Smooth muscle cell (in vitro differentiated cells): Measurements from ENCODE around the gene NDUFB10. TPM values are rescaled to one million over a fixed set of nuclear protein-coding genes. Genes with fewer than 3 reads are reported as not detected.

Source experiments
- DNase-seq: peaks from one replicate; lab custom pipeline; 2025; ENCODE audit not compliant: unreplicated experiment; lab: John Stamatoyannopoulos, UW
- H2AFZ ChIP-seq: fragments of 200-600 bp; sonication (generic); 2 replicates; pipeline ENCODE4 v1.6.0; 2016; ENCODE audit warnings: antibody characterized with exemption, low read depth, mild to moderate bottlenecking
- H3F3A ChIP-seq: fragments of 200-600 bp; sonication (generic); 2 replicates; pipeline ENCODE4 v1.6.0; 2017; ENCODE audit warnings: antibody characterized with exemption, low read depth
- H3K27ac ChIP-seq: fragments of 200-600 bp; sonication (generic); 2 replicates; pipeline ENCODE4 v1.5.1; 2016; ENCODE audit warnings: low read depth, mild to moderate bottlenecking
- H3K27me3 ChIP-seq: fragments of 200-600 bp; sonication (generic); 2 replicates; pipeline ENCODE4 v1.6.1; 2016; ENCODE audit warnings: low read depth, mild to moderate bottlenecking
- H3K36me3 ChIP-seq: fragments of 200-600 bp; sonication (generic); 2 replicates; pipeline ENCODE4 v1.5.1; 2016; ENCODE audit warnings: low read depth
- H3K4me1 ChIP-seq: fragments of 200-600 bp; sonication (generic); 2 replicates; pipeline ENCODE4 v1.5.1; 2016; ENCODE audit warnings: low read depth
- H3K4me2 ChIP-seq: fragments of 200-600 bp; sonication (generic); 2 replicates; pipeline ENCODE4 v1.6.0; 2016; ENCODE audit warnings: mild to moderate bottlenecking
- H3K4me3 ChIP-seq: fragments of 200-600 bp; sonication (generic); 2 replicates; pipeline ENCODE4 v1.5.1; 2016; ENCODE audit warnings: mild to moderate bottlenecking
- H3K79me2 ChIP-seq: fragments of 200-600 bp; sonication (generic); 2 replicates; pipeline ENCODE4 v1.6.0; 2016; ENCODE audit warnings: low read depth, mild to moderate bottlenecking
- H3K9ac ChIP-seq: fragments of 200-600 bp; sonication (generic); 2 replicates; pipeline ENCODE4 v1.6.0; 2016; ENCODE audit warnings: low read depth
- H3K9me3 ChIP-seq: fragments of 200-600 bp; sonication (generic); replicated peaks from 2 replicates; pipeline ENCODE4 v1.5.1; 2016; ENCODE audit warnings: low read depth
- H4K20me1 ChIP-seq: fragments of 200-600 bp; sonication (generic); 2 replicates; pipeline ENCODE4 v1.6.0; 2016; ENCODE audit warnings: low read depth
- WGBS: methylation state at CpG from one replicate; pipeline ENCODE4 v1.1.7; 2016; ENCODE audit warnings: low lambda C conversion rate; 5-methylcytosine and 5-hydroxymethylcytosine counted together
- polyA plus RNA-seq: library from polyadenylated mRNA; unstranded; fragments of >200 nt; fragmentation: Nextera tagmentation; extraction: Ambion mirVana; gene quantifications from 2 replicates; pipeline ENCODE4 v1.2.1, GENCODE V29; 2016
- total RNA-seq: library from RNA; depleted of rRNA; stranded (reverse); fragments of >200 nt; gene quantifications from 2 replicates; pipeline ENCODE4 v1.2.3, GENCODE V29; 2014
- TF ChIP-seq, protein P1 (sequence below): fragments of 200-600 bp; sonication (generic); IDR thresholded peaks from 2 replicates; pipeline ENCODE4 v1.5.1; 2017; ENCODE audit warnings: borderline replicate concordance, mild to moderate bottlenecking, antibody characterized with exemption; ENCODE audit not compliant: insufficient read depth, poor library complexity, severe bottlenecking

Gene NDUFB10
- total and polyA plus RNA-seq, 2 experiments from 2014 or later: 176 to 295 TPM

DNA sequence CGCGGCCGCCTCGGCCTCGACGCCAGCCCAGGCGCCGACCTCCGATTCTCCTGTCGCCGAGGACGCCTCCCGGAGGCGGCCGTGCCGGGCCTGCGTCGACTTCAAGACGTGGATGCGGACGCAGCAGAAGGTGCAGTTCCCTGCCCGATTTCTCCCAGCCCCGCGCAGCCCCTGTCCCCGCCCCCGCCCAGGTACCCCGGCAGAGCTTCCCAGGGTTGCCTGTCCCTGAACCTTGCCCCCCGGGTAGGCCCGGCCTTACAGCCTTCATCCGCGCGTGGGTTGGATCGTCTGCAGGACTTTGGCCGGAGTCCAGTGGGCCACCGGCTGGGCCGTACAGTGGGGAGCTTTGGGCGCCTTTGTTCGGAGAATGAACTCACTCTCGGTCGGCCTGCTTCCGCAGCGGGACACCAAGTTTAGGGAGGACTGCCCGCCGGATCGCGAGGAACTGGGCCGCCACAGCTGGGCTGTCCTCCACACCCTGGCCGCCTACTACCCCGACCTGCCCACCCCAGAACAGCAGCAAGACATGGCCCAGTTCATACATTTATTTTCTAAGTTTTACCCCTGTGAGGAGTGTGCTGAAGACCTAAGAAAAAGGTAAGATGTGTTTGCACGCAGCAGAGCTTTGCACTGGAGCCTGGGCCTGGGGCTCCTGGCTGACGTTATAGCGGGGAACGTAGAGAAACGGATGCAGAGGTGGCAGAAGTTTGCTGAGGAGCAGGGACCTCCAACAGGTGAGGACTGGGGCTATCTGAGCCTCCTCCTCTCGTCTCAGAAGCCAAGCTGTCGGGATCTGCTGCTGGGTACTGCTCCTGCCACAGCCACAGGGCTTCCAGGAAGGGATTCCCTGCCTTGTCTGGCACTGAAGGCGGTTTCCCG lies 25.2 kb downstream of the NDUFB10 start:
- peaks cover 7% of the 10 kb centered on the region for H3F3A ChIP-seq
- H3K4me3 ChIP-seq: peak overlapping the region; percentile 89
- no peaks in the 10 kb centered on the region for H3K9me3 ChIP-seq
- H3K36me3 ChIP-seq: no peaks in the 10 kb centered on the region
- peak; percentile 36 for DNase-seq
- peak overlapping the region; percentile 99 for H3K4me2 ChIP-seq
- TF ChIP-seq, protein P1, sequence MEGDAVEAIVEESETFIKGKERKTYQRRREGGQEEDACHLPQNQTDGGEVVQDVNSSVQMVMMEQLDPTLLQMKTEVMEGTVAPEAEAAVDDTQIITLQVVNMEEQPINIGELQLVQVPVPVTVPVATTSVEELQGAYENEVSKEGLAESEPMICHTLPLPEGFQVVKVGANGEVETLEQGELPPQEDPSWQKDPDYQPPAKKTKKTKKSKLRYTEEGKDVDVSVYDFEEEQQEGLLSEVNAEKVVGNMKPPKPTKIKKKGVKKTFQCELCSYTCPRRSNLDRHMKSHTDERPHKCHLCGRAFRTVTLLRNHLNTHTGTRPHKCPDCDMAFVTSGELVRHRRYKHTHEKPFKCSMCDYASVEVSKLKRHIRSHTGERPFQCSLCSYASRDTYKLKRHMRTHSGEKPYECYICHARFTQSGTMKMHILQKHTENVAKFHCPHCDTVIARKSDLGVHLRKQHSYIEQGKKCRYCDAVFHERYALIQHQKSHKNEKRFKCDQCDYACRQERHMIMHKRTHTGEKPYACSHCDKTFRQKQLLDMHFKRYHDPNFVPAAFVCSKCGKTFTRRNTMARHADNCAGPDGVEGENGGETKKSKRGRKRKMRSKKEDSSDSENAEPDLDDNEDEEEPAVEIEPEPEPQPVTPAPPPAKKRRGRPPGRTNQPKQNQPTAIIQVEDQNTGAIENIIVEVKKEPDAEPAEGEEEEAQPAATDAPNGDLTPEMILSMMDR: no peak
- H3K4me1 ChIP-seq: peaks cover 19% of the 10 kb centered on the region
- peak overlapping the region; percentile 13 for H3K27ac ChIP-seq
- peak overlapping the region; percentile 84 for H3K9ac ChIP-seq
- WGBS: 9% methylated on average over 55 of the region's 58 CpGs
- H4K20me1 ChIP-seq: no peaks in the 10 kb centered on the region
- peak overlapping the region; percentile 81 for H2AFZ ChIP-seq
- peaks cover 53% of the 10 kb centered on the region for H3K27me3 ChIP-seq
- no peaks in the 10 kb centered on the region for H3K79me2 ChIP-seq

DNA sequence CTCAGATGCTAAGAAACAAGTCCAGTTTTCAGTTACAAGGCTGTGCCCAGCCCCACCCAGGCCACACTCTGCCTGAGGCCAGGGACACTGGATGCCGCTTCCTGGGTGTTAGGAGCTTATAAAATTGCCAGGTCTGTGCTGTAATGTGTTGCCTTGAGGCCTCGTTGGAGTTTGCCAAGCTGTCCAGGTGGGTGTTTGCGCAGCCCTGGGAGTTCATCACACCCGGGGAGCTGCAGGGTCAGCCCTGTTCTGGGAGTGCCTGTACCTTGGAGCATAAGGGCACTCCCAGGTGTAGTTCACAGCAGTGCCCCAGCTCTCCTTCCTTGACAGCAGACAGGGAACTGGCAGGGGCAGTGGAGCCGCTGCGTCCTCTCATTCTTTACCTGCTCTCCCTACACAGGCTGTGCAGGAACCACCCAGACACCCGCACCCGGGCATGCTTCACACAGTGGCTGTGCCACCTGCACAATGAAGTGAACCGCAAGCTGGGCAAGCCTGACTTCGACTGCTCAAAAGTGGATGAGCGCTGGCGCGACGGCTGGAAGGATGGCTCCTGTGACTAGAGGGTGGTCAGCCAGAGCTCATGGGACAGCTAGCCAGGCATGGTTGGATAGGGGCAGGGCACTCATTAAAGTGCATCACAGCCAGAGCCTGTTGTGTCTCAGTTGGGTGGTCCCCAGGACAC lies 26.3 kb downstream of the NDUFB10 start:
- no peak overlapping the region for H3K27ac ChIP-seq
- H3K27me3 ChIP-seq: peaks cover 52% of the 10 kb centered on the region
- no peaks in the 10 kb centered on the region for H3K36me3 ChIP-seq
- no peaks in the 10 kb centered on the region for H3K79me2 ChIP-seq
- peaks cover 7% of the 10 kb centered on the region for H3F3A ChIP-seq
- peak overlapping the region; percentile 99 for H3K4me2 ChIP-seq
- no peak overlapping the region for H2AFZ ChIP-seq
- 98% methylated on average over 14 of the region's 14 CpGs for WGBS
- no peaks in the 10 kb centered on the region for H3K9me3 ChIP-seq
- no peak for DNase-seq
- H3K4me3 ChIP-seq: peak overlapping the region; percentile 89
- peaks cover 11% of the 10 kb centered on the region for H3K4me1 ChIP-seq
- H4K20me1 ChIP-seq: no peaks in the 10 kb centered on the region
- no peak overlapping the region for H3K9ac ChIP-seq
- TF ChIP-seq, protein P1: no peak

DNA sequence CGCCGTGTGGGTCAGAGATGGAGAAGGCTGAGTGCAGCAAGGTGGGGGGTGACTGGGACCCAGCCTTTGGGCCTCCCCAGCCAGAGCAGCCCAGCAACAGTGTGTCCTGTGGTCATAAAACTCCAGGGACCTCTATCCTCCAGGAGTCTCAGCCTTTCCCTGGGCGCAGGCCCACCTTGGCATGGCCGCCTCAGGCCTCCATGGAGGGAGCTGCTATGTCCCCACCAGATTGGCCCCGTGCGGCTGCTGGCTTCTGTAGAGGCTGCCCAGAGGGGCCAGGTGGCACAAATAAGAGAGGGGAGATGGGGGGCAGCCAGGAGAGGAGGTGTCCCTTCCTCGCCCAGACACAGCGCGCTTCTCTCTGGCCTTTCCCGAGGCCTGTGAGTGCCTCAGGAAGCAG lies 27.9 kb downstream of the NDUFB10 start:
- no peak overlapping the region for H3K27ac ChIP-seq
- H3K4me2 ChIP-seq: no peak overlapping the region
- no peak for DNase-seq
- H3K4me1 ChIP-seq: peaks cover 18% of the 10 kb centered on the region
- peaks cover 47% of the 10 kb centered on the region for H3K27me3 ChIP-seq
- no peaks in the 10 kb centered on the region for H3K36me3 ChIP-seq
- H3K9me3 ChIP-seq: no peaks in the 10 kb centered on the region
- no peak overlapping the region for H3K4me3 ChIP-seq
- no peak overlapping the region for H3K9ac ChIP-seq
- H3F3A ChIP-seq: peaks cover 15% of the 10 kb centered on the region
- TF ChIP-seq, protein P1: no peak
- no peak overlapping the region for H2AFZ ChIP-seq
- no peaks in the 10 kb centered on the region for H3K79me2 ChIP-seq
- 98% methylated on average over 10 of the region's 10 CpGs for WGBS
- no peaks in the 10 kb centered on the region for H4K20me1 ChIP-seq
